Measurements from ENCODE around the gene GPHN.
"Not testable (repeated sequence)": the region's sequence is repeated elsewhere in the genome, so short reads cannot be mapped to it uniquely, and the experiment has no call there.

Gene GPHN

DNA sequence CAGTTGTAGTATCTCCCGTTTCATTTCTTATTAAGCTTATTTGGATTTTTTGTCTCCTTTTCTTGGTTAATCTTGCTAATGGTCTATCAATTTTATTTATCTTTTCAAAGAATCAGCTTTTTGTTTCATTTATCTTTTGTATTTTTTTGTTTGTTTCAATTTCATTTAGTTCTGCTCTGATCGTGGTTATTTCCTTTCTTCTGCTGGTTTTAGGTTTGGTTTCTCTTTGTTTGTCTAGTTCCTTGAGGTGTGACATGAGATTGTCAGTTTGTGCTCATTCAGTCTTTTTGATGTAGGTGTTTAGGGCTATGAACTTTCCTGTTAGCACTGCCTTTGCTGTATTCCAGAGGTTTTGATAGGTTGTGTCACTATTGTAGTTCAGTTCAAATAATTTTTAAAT is 207.4 kb downstream of the GPHN start:
- not testable (repeated sequence) for H3K9ac ChIP-seq (ENCODE audit: low read length in 2 of 2); H3K27me3 ChIP-seq (ENCODE audit: control insufficient read depth in 1 of 2, insufficient read depth in 2 of 2, low read length in 2 of 2); H3K36me3 ChIP-seq (ENCODE audit: control insufficient read depth in 2 of 2, insufficient read depth in 2 of 2, low read length in 2 of 2); H3K9me3 ChIP-seq (ENCODE audit: control insufficient read depth in 2 of 2, low read length in 2 of 2); H3K4me3 ChIP-seq (ENCODE audit: low read length in 2 of 2); H3K27ac ChIP-seq (ENCODE audit: low read length); H3K4me1 ChIP-seq (ENCODE audit: control insufficient read depth, insufficient read depth, low read length)

DNA sequence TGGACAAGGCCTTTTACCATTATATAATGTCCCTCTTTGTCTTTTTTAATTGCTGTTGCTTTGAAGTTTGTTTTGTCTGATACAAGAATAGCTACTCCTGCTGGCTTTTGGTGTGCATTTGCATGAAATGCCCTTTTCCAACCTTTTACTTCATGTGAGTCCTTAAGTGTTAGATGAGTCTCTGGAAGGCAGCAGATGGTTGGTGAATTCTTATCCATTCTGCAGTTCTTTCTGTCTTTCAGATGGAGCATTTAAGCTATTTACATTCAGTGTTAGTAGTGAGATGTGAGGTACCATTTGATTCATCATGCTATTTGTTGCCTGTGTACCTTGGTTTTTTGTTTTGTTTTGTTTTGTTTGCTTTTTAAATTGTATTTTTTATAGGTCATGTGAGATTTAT is 208.3 kb downstream of the GPHN start:
- Histone ChIP-seq H3K27me3 (ENCODE audit: control insufficient read depth in 1 of 2, insufficient read depth in 2 of 2, low read length in 2 of 2) (no peaks in the 10 kb centered on the region), H3K36me3 (ENCODE audit: control insufficient read depth in 2 of 2, insufficient read depth in 2 of 2, low read length in 2 of 2) (no peaks in the 10 kb centered on the region), H3K27ac (ENCODE audit: low read length) (no peak overlapping the region), H3K9ac (ENCODE audit: low read length in 2 of 2) (no peak overlapping the region), H3K9me3 (ENCODE audit: control insufficient read depth in 2 of 2, low read length in 2 of 2) (no peaks in the 10 kb centered on the region), H3K4me1 (ENCODE audit: control insufficient read depth, insufficient read depth, low read length) (no peaks in the 10 kb centered on the region), H3K4me3 (ENCODE audit: low read length in 2 of 2) (no peak overlapping the region)

DNA sequence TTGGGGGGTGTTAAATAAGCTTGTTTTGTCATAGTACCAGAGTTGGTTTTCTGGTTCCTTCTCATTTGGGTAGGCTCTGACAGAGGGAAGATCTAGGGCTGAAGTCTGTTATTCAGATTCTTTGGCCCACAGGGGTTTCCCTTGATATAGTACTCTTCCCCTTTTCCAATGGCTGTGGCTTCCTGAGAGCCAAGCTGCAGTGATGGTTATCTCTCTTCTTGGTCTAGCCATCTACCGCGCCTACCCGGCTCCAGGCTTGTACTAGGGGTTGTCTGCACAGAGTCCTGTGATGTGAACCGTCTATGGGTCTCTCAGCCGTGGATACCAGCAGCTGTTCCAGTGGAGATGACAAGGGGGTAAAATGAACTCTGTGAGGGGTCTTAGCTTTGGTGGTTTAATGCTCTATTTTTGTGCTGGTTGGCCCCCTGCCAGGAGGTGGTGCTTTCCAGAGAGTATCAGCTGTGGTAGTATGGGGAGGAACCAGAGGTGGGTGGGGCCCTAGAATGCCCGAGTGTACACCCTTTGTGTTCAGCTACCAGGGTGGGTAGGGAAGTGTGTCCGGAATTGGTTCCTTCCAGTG is 209.7 kb downstream of the GPHN start:
- Histone ChIP-seq H3K9me3 (ENCODE audit: control insufficient read depth in 2 of 2, low read length in 2 of 2) (no peaks in the 10 kb centered on the region), H3K27ac (ENCODE audit: low read length) (no peak overlapping the region), H3K4me1 (ENCODE audit: control insufficient read depth, insufficient read depth, low read length) (no peaks in the 10 kb centered on the region), H3K27me3 (ENCODE audit: control insufficient read depth in 1 of 2, insufficient read depth in 2 of 2, low read length in 2 of 2) (no peaks in the 10 kb centered on the region), H3K9ac (ENCODE audit: low read length in 2 of 2) (no peak overlapping the region), H3K4me3 (ENCODE audit: low read length in 2 of 2) (no peak overlapping the region), H3K36me3 (ENCODE audit: control insufficient read depth in 2 of 2, insufficient read depth in 2 of 2, low read length in 2 of 2) (no peaks in the 10 kb centered on the region)

DNA sequence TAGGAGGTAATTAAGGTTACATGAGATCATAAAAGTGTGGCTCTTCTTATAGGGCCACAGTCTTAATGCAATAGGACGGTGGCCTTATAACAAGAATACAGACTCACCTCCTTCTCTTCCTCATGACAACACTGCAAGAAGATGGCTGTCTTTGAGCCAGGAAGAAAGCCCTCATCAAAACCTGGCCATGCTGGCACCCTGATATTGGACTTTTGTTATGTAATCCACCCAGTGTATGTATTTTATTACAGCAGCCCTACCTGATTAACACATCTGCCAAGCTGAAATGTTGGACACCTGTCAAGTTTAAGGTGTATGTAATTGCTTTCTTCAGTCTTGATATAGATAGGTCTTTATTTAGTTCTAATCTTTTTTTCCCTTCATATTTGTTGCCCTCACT is 217.0 kb downstream of the GPHN start:
- no peaks in the 10 kb centered on the region for H3K27me3 ChIP-seq (ENCODE audit: control insufficient read depth in 1 of 2, insufficient read depth in 2 of 2, low read length in 2 of 2)
- no peaks in the 10 kb centered on the region for H3K9me3 ChIP-seq (ENCODE audit: control insufficient read depth in 2 of 2, low read length in 2 of 2)
- H3K9ac ChIP-seq (ENCODE audit: low read length in 2 of 2), result no peak overlapping the region
- H3K36me3 ChIP-seq (ENCODE audit: control insufficient read depth in 2 of 2, insufficient read depth in 2 of 2, low read length in 2 of 2), result no peaks in the 10 kb centered on the region
- no peaks in the 10 kb centered on the region for H3K4me1 ChIP-seq (ENCODE audit: control insufficient read depth, insufficient read depth, low read length)
- no peak overlapping the region for H3K4me3 ChIP-seq (ENCODE audit: low read length in 2 of 2)
- no peak overlapping the region for H3K27ac ChIP-seq (ENCODE audit: low read length)

DNA sequence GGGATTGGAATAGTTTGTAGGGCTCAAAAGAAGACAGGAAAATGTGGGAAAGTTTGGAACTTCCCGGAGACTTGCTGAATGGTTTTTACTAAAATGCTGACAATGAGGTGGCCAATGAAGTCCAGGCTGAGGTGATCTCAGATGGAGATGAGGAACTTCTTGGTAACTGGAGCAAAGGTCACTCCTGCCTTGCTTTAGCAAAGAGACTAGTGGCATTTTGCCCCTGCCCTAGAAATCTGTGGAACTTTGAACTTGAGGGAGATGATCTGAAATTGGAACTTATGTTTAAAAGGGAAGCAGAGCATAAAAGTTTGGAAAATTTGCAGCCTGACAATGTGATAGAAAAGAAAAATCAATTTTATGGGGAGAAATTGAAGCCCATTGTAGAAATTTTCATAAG is 223.4 kb downstream of the GPHN start:
- H3K4me1 ChIP-seq (ENCODE audit: control insufficient read depth, insufficient read depth, low read length); H3K27me3 ChIP-seq (ENCODE audit: control insufficient read depth in 1 of 2, insufficient read depth in 2 of 2, low read length in 2 of 2); H3K27ac ChIP-seq (ENCODE audit: low read length); H3K4me3 ChIP-seq (ENCODE audit: low read length in 2 of 2); H3K36me3 ChIP-seq (ENCODE audit: control insufficient read depth in 2 of 2, insufficient read depth in 2 of 2, low read length in 2 of 2); H3K9ac ChIP-seq (ENCODE audit: low read length in 2 of 2); H3K9me3 ChIP-seq (ENCODE audit: control insufficient read depth in 2 of 2, low read length in 2 of 2): not testable (repeated sequence)

DNA sequence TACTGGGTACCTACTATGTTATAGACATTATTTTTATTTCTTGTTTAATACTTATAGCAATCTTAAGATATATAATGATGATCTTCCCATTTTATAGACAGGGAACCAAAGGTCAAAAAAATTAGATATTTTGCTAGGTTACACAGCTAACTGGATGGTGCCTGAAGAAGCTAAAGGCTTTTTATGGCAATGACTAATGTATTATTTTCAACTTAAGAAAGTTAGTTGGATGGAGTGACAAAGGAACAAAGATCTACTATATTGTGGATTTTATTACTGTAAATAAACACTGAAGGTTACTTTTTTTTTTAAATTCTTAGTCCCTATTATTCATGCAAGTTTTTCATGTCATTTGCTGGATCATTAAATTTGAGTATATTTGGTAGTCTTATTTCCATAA is 227.9 kb downstream of the GPHN start:
- Histone ChIP-seq H3K9ac (ENCODE audit: low read length in 2 of 2) (no peak overlapping the region), H3K4me3 (ENCODE audit: low read length in 2 of 2) (no peak overlapping the region), H3K36me3 (ENCODE audit: control insufficient read depth in 2 of 2, insufficient read depth in 2 of 2, low read length in 2 of 2) (no peaks in the 10 kb centered on the region), H3K4me1 (ENCODE audit: control insufficient read depth, insufficient read depth, low read length) (no peaks in the 10 kb centered on the region), H3K27me3 (ENCODE audit: control insufficient read depth in 1 of 2, insufficient read depth in 2 of 2, low read length in 2 of 2) (no peaks in the 10 kb centered on the region), H3K9me3 (ENCODE audit: control insufficient read depth in 2 of 2, low read length in 2 of 2) (peaks cover 0 to 5% of the 10 kb centered on the region in 2 donors), H3K27ac (ENCODE audit: low read length) (no peak overlapping the region)

DNA sequence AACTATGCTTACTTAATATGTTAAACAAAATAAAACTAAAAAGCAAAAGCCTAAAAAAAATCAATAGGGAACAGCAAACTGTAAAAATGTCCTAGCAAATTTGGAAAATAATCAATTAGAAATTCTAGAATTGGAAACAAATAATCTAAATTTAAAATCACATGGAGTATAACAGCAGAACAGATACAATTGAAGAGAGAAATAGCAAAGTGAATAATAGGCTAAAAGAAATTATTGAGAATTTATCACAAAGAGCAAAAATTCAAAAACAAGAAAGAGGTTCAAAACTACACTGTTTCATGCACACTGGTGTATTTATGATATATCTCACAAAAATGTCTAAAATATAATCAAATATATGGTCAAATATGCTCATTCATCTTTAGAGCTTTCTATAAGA is 231.9 kb downstream of the GPHN start:
- H3K4me3 ChIP-seq (ENCODE audit: low read length in 2 of 2), result no peak overlapping the region
- H3K9me3 ChIP-seq (ENCODE audit: control insufficient read depth in 2 of 2, low read length in 2 of 2), result no peaks in the 10 kb centered on the region
- H3K9ac ChIP-seq (ENCODE audit: low read length in 2 of 2), result no peak overlapping the region
- no peaks in the 10 kb centered on the region for H3K36me3 ChIP-seq (ENCODE audit: control insufficient read depth in 2 of 2, insufficient read depth in 2 of 2, low read length in 2 of 2)
- H3K4me1 ChIP-seq (ENCODE audit: control insufficient read depth, insufficient read depth, low read length), result no peaks in the 10 kb centered on the region
- H3K27me3 ChIP-seq (ENCODE audit: control insufficient read depth in 1 of 2, insufficient read depth in 2 of 2, low read length in 2 of 2), result no peaks in the 10 kb centered on the region
- H3K27ac ChIP-seq (ENCODE audit: low read length), result no peak overlapping the region

DNA sequence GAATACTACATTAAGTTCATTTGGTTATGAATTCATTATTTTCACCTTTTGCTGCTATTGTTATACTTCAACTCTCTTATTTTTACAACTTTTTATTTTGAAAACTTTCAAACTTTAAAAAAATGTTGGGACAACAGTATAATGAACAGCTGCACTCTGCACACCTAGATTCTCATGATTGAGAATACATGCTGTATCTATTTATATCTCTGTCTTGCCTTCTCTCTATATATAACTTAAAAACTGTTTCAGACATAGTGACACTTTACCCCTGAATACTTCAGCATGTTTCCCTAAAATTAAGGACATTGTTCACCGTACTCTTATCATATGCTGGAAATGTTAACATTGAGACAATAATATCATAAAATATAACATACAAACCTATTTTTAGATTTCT is 237.1 kb downstream of the GPHN start:
- Histone ChIP-seq H3K36me3 (ENCODE audit: control insufficient read depth in 2 of 2, insufficient read depth in 2 of 2, low read length in 2 of 2) (no peaks in the 10 kb centered on the region), H3K4me1 (ENCODE audit: control insufficient read depth, insufficient read depth, low read length) (no peaks in the 10 kb centered on the region), H3K9ac (ENCODE audit: low read length in 2 of 2) (no peak overlapping the region), H3K9me3 (ENCODE audit: control insufficient read depth in 2 of 2, low read length in 2 of 2) (no peaks in the 10 kb centered on the region), H3K4me3 (ENCODE audit: low read length in 2 of 2) (no peak overlapping the region), H3K27ac (ENCODE audit: low read length) (no peak overlapping the region), H3K27me3 (ENCODE audit: control insufficient read depth in 1 of 2, insufficient read depth in 2 of 2, low read length in 2 of 2) (no peaks in the 10 kb centered on the region)

DNA sequence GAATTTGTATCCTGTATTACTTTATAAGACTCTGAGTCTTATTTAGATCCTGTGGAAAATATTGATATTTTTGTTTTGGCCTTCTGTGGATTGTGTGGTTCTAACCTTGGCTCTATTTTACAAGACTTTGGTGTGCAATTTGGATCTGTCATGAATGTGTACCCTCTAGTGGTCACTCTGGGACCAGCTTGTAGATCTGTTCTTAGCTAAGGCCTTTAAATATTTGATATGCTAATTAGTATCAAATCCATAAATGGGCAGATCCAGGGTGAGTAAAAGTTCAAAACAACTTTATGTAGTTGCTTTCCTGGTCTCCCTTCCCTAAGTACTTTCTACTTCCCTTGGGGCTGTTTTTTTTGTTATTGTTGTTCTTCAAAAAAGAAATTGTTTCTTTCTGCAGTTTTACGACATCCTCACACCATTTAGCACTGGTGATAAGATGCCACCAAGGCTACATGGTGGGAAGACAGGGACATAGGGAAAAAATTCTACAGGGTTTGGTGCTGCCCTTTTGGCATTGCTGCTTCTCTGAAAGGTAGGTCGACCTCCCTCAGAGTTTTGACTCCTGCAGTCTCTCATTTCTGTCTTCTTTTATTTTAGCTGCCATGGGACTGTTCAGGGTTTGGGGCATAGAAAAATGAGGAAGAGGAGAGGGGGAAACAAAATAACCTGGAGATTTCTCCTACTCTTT is 238.5 kb downstream of the GPHN start:
- Histone ChIP-seq H3K4me1 (ENCODE audit: control insufficient read depth, insufficient read depth, low read length) (no peaks in the 10 kb centered on the region), H3K9ac (ENCODE audit: low read length in 2 of 2) (no peak overlapping the region), H3K27ac (ENCODE audit: low read length) (no peak overlapping the region), H3K9me3 (ENCODE audit: control insufficient read depth in 2 of 2, low read length in 2 of 2) (no peaks in the 10 kb centered on the region), H3K27me3 (ENCODE audit: control insufficient read depth in 1 of 2, insufficient read depth in 2 of 2, low read length in 2 of 2) (no peaks in the 10 kb centered on the region), H3K4me3 (ENCODE audit: low read length in 2 of 2) (no peak overlapping the region), H3K36me3 (ENCODE audit: control insufficient read depth in 2 of 2, insufficient read depth in 2 of 2, low read length in 2 of 2) (no peaks in the 10 kb centered on the region)

DNA sequence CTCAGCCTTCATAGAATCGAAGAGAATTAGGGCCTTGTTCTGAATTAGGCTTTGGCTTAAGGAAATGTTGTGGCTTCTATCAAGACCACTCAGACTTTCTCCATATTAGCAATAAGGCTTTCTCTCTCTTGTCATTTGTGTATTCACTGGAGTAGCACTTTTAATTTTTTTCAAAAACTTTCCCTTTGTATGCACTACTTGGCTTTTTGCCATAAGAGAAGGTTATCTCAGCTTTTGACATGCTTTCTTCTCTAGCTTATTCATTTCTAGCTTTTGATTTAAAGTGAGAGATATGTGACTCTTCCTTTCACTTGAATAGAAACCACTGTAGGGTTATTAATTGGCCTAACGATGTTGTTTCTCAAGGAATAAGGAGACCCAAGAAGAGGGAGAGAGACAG is 244.2 kb downstream of the GPHN start:
- no peak overlapping the region for H3K9ac ChIP-seq (ENCODE audit: low read length in 2 of 2)
- H3K27me3 ChIP-seq (ENCODE audit: control insufficient read depth in 1 of 2, insufficient read depth in 2 of 2, low read length in 2 of 2), result no peaks in the 10 kb centered on the region
- no peaks in the 10 kb centered on the region for H3K36me3 ChIP-seq (ENCODE audit: control insufficient read depth in 2 of 2, insufficient read depth in 2 of 2, low read length in 2 of 2)
- no peaks in the 10 kb centered on the region for H3K9me3 ChIP-seq (ENCODE audit: control insufficient read depth in 2 of 2, low read length in 2 of 2)
- H3K4me3 ChIP-seq (ENCODE audit: low read length in 2 of 2), result no peak overlapping the region
- H3K4me1 ChIP-seq (ENCODE audit: control insufficient read depth, insufficient read depth, low read length), result no peaks in the 10 kb centered on the region
- H3K27ac ChIP-seq (ENCODE audit: low read length), result no peak overlapping the region

DNA sequence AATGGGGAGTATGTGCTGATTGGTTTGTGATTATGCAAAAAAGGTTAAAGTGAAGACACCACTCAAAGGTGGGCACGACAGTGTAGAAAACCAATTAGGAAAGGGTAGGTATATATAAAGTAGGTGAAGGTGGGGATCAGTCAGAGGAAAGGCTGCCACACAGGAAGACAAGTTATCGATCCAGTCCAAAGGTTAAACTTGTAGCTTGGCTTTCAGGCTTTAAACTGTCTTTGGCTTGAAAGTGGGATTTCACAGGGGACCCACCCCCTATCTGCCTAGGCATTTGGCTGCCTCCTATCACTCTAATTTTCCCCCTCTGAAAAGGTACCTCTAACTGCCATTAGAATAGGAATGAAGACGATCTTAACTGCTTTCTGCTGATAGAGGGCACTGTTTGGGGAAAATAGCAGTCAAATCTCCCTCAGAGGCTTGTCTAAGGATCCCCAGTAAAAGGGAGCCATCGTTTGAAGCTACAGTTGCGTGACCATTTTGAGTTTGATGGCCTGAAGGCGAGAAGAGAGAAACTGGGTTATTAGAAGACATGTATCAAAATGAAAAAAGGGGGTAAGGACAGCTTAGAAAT is 250.2 kb downstream of the GPHN start:
- no peak overlapping the region for H3K9ac ChIP-seq (ENCODE audit: low read length in 2 of 2)
- no peaks in the 10 kb centered on the region for H3K4me1 ChIP-seq (ENCODE audit: control insufficient read depth, insufficient read depth, low read length)
- no peak overlapping the region for H3K4me3 ChIP-seq (ENCODE audit: low read length in 2 of 2)
- no peaks in the 10 kb centered on the region for H3K9me3 ChIP-seq (ENCODE audit: control insufficient read depth in 2 of 2, low read length in 2 of 2)
- H3K27me3 ChIP-seq (ENCODE audit: control insufficient read depth in 1 of 2, insufficient read depth in 2 of 2, low read length in 2 of 2), result no peaks in the 10 kb centered on the region
- no peaks in the 10 kb centered on the region for H3K36me3 ChIP-seq (ENCODE audit: control insufficient read depth in 2 of 2, insufficient read depth in 2 of 2, low read length in 2 of 2)
- H3K27ac ChIP-seq (ENCODE audit: low read length), result no peak overlapping the region

Measured in stomach smooth muscle (tissue), 2 donors.